ENCODE results near the gene MMAB.

- TF ChIP-seq POLR2A (IDR thresholded peaks at IDR 0.05): no peak
- TF ChIP-seq, protein P1, sequence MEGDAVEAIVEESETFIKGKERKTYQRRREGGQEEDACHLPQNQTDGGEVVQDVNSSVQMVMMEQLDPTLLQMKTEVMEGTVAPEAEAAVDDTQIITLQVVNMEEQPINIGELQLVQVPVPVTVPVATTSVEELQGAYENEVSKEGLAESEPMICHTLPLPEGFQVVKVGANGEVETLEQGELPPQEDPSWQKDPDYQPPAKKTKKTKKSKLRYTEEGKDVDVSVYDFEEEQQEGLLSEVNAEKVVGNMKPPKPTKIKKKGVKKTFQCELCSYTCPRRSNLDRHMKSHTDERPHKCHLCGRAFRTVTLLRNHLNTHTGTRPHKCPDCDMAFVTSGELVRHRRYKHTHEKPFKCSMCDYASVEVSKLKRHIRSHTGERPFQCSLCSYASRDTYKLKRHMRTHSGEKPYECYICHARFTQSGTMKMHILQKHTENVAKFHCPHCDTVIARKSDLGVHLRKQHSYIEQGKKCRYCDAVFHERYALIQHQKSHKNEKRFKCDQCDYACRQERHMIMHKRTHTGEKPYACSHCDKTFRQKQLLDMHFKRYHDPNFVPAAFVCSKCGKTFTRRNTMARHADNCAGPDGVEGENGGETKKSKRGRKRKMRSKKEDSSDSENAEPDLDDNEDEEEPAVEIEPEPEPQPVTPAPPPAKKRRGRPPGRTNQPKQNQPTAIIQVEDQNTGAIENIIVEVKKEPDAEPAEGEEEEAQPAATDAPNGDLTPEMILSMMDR (IDR thresholded peaks at IDR 0.05): no peak
Measured at GRCh38 chr12:109513051-109513450, 60.3 kb downstream of the MMAB start.
